B cell (primary cell): ENCODE data around the gene ENG.

ENCODE experiments used
- EZH2 ChIP-seq: IDR thresholded peaks from 2 replicates; pipeline ENCODE4 v1.6.1; 2012; ENCODE audit warnings: borderline replicate concordance, low read depth, mild to moderate bottlenecking, moderate library complexity, low read length; ENCODE audit not compliant: insufficient read depth, poor library complexity, severe bottlenecking
- TF ChIP-seq, protein P1 (sequence below): fragments of 200-600 bp; IDR thresholded peaks from one replicate; pipeline ENCODE4 v1.8.0; 2022; ENCODE audit warnings: antibody characterized with exemption, mild to moderate bottlenecking

GRCh38 chr9:127884427-127884911, 30.0 kb upstream of the ENG start:
- TF ChIP-seq, protein P1, sequence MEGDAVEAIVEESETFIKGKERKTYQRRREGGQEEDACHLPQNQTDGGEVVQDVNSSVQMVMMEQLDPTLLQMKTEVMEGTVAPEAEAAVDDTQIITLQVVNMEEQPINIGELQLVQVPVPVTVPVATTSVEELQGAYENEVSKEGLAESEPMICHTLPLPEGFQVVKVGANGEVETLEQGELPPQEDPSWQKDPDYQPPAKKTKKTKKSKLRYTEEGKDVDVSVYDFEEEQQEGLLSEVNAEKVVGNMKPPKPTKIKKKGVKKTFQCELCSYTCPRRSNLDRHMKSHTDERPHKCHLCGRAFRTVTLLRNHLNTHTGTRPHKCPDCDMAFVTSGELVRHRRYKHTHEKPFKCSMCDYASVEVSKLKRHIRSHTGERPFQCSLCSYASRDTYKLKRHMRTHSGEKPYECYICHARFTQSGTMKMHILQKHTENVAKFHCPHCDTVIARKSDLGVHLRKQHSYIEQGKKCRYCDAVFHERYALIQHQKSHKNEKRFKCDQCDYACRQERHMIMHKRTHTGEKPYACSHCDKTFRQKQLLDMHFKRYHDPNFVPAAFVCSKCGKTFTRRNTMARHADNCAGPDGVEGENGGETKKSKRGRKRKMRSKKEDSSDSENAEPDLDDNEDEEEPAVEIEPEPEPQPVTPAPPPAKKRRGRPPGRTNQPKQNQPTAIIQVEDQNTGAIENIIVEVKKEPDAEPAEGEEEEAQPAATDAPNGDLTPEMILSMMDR, result no peak
- TF ChIP-seq EZH2, result no peak
